Measurements from ENCODE around the gene SULT1A2. TPM values are rescaled to one million over a fixed set of nuclear protein-coding genes. Genes with fewer than 3 reads are reported as not detected.

Gene SULT1A2
- total and polyA plus RNA-seq, 2 of the 8 experiments (the other 6 are each of a cell fraction or from before 2014, with no cell fraction given) = 0.29 to 0.35 TPM

GRCh38 chr16:28562199-28562598 is 34.7 kb downstream of the SULT1A2 start (continued):
- TF ChIP-seq CHD7 (IDR thresholded peaks at IDR 0.05; ENCODE audit: insufficient replicate concordance, low read length) (no peak), TBP (IDR thresholded peaks at IDR 0.05; ENCODE audit: low read depth, low read length) (no peak), SAP30 (IDR thresholded peaks at IDR 0.05; ENCODE audit: insufficient read depth, insufficient replicate concordance, low read length) (no peak), KDM1A (IDR thresholded peaks at IDR 0.05; ENCODE audit: borderline replicate concordance, low read length) (no peak), GABPA (IDR thresholded peaks at IDR 0.05; ENCODE audit: borderline replicate concordance, insufficient read depth, low read length) (no peak), POLR2A (IDR thresholded peaks at IDR 0.05; ENCODE audit: control extremely low read depth in 1 of 2, low read depth in 2 of 2, low read length in 2 of 2) (no peak), NANOG (IDR thresholded peaks at IDR 0.05; ENCODE audit: insufficient read depth, low read depth, low read length, poor library complexity, severe bottlenecking) (no peak), YY1 (IDR thresholded peaks at IDR 0.05; ENCODE audit: low read depth, low read length) (no peak), BRCA1 (IDR thresholded peaks at IDR 0.05; ENCODE audit: low read depth, low read length) (no peak), ATF2 (IDR thresholded peaks at IDR 0.05; ENCODE audit: low read length) (no peak)

Data from H1 (cell line).